Activated gamma-delta T cell (primary cell): Measurements from ENCODE around the gene PGM3.

Experiments used
- DNase-seq: peaks from one replicate; lab custom pipeline; 2025; lab: John Stamatoyannopoulos, UW

Gene PGM3

GRCh38 chr6:83117802-83118201 lies 75.3 kb downstream of the PGM3 start:
- DNase-seq = no peak
